ENCODE data around the gene ZNF668. TPM values are rescaled to one million over a fixed set of nuclear protein-coding genes. Genes with fewer than 3 reads are reported as not detected.

ZNF668 gene
- total RNA-seq, 2 experiments from 2014 or later: 16.2 to 18.8 TPM

DNA sequence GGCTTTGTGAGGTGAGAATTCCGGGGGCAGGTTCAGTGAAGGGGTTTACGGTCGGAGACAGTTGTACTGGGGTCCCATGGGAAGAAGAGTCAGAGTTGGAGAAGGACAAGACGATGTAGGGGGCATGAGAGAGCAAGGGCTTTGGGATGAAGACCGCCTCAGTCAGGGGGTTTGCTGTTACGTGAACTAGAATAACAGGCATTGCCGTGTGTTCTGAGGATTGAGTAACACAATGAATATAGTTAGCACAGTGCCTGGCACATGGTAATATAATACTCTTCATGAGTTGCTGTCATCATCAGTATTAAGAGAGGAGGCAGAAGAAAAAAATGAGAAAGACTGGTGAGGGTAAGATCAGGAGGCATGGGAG, 759 bp upstream of the ZNF668 start:
- H3K4me1 Mint-ChIP-seq (ENCODE audit: low read depth): peaks cover 45% of the 10 kb centered on the region
- DNase-seq (no peak), ATAC-seq (no peak)
- peak overlapping the region; percentile 96 for H3K4me3 Mint-ChIP-seq
- H3K27ac Mint-ChIP-seq: peak overlapping the region; percentile 98
- TF ChIP-seq, protein P1, sequence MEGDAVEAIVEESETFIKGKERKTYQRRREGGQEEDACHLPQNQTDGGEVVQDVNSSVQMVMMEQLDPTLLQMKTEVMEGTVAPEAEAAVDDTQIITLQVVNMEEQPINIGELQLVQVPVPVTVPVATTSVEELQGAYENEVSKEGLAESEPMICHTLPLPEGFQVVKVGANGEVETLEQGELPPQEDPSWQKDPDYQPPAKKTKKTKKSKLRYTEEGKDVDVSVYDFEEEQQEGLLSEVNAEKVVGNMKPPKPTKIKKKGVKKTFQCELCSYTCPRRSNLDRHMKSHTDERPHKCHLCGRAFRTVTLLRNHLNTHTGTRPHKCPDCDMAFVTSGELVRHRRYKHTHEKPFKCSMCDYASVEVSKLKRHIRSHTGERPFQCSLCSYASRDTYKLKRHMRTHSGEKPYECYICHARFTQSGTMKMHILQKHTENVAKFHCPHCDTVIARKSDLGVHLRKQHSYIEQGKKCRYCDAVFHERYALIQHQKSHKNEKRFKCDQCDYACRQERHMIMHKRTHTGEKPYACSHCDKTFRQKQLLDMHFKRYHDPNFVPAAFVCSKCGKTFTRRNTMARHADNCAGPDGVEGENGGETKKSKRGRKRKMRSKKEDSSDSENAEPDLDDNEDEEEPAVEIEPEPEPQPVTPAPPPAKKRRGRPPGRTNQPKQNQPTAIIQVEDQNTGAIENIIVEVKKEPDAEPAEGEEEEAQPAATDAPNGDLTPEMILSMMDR (IDR thresholded peaks at IDR 0.05): no peak
- no peaks in the 10 kb centered on the region for H3K9me3 Mint-ChIP-seq
- POLR2A ChIA-PET: interaction anchor here (0.6 to 2.9 kb wide), 19 partner anchors 10 to 125 kb away, joined by 3 to 23 read pairs (median 6); partner anchors contain the start of genes FUS, KAT8, PRSS53 and STX4
- intact Hi-C loops (cut with micrococcal nuclease): loop anchor here (5.0 kb wide), 1 partner anchor 42 kb away; the partner anchor contains the start of gene STX4
- CTCF ChIA-PET: interaction anchor here (0.9 to 2.4 kb wide), 6 partner anchors 20 to 383 kb away, joined by 3 to 15 read pairs (median 6); partner anchors contain the start of genes HSD3B7 and VKORC1
- H3K36me3 Mint-ChIP-seq (ENCODE audit: low read depth): peaks cover 40% of the 10 kb centered on the region
- no peaks in the 10 kb centered on the region for H3K27me3 Mint-ChIP-seq

DNA sequence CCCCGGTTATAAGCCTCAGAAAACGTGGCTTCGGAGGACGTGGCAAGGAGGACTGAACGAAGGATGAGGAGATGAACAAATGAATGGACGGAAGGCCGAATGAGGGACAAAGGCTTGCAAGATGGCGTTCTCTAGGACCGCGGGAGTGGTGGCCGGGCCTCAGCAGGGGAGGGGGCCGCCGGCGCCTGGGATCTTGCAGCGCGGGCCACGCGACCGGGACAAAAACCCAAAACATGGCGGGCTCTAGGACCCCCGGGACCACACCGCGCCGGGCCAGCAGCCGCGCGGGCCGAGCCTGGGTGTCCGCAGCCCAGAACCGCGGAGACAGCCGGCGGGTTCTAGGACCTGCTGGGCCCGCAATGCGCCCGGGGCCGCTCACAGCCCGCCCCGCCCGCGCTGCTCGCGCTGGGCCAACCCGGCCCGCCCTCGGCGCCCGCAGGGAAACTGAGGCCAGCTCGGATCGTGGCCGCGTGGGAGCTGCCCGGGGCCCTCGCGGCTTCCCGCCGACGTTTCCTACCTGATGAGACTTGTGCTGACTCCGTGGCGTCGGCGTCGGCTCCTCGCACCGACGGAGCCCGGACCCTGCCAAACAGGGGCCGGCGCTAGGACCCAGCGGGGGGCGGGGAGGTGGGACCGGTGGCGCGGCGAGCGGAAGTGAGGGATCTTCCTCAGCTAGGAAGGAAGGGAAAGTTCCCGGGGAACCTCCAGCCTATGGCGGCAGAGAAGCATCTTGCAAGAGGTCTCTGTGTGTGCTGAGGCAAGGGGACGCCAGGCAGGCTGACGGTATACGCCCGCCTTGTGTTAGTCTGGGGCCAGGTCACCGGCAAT, 684 bp downstream of the ZNF668 start:
- intact Hi-C loops (cut with micrococcal nuclease): loop anchor here (5.0 kb wide), 1 partner anchor 41 kb away; the partner anchor contains the start of gene STX4
- POLR2A ChIA-PET: interaction anchor here (0.6 to 2.9 kb wide), 30 partner anchors 9 to 205 kb away, joined by 3 to 23 read pairs (median 4); partner anchors contain the start of genes FBXL19, FUS, HSD3B7 and KAT8
- Mint-ChIP-seq H3K27ac (peak overlapping the region; percentile 98), H3K36me3 (ENCODE audit: low read depth) (peaks cover 28% of the 10 kb centered on the region), H3K4me1 (ENCODE audit: low read depth) (peaks cover 39% of the 10 kb centered on the region), H3K9me3 (no peaks in the 10 kb centered on the region), H3K4me3 (peak overlapping the region; percentile 96), H3K27me3 (no peaks in the 10 kb centered on the region)
- peak; percentile 50 for ATAC-seq
- peak; percentile 94 for DNase-seq
- TF ChIP-seq, protein P1 (IDR thresholded peaks at IDR 0.05): no peak
- CTCF ChIA-PET: interaction anchor here (0.8 to 2.4 kb wide), 10 partner anchors 19 to 385 kb away, joined by 3 to 15 read pairs (median 6); partner anchors contain the start of genes HSD3B7 and VKORC1

DNA sequence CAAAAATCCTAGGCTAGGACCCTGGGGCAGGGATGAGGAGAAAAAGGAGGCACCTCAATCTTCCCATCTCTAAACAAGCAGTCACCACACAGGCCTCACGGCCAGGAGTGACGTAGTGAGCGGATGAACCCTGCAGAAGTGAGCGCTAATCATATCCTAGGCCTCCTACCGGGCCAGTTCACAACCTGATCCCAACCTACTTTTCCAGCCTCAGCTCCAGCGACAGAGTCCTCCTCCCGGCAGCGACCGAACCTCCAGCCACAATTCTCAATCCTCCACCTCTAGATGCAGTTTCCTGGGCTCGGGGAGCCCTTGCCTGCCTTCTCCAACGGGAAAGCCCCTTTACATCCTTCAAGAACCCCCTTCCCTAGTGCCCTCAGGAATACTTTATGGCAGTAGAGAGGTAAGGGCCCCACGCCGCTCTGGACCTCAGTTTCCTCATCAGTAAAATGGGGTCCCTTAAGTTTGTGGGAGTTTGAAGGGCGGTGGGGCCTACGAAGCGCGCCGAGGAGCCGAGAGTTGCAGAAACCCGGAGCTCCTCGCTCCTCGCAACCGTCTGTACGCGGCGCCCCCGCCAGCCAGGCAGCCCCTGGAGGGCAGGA, 1.4 kb downstream of the ZNF668 start:
- no peaks in the 10 kb centered on the region for H3K9me3 Mint-ChIP-seq
- TF ChIP-seq, protein P1 (IDR thresholded peaks at IDR 0.05): no peak
- no peak for ATAC-seq

DNA sequence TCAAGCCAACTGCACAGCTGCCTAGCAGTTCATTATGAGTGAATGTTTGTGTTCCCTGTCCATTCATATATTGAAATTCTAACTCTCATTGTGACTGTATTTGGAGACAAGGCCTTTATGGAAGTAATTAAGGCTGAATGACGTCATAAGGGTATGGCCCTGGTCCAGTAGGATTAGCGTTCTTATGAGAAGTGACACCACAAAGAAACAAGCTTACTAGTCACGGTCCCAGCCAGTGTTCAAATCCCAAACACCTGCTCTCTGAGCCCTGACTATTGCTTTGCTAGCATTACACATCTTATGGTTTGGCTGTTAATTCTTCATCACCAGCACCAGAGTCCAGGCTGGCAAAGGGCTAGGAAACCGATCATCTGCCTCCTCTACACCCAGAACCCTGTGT, 2.2 kb downstream of the ZNF668 start:
- H3K9me3 Mint-ChIP-seq: no peaks in the 10 kb centered on the region
- TF ChIP-seq, protein P1 (IDR thresholded peaks at IDR 0.05): no peak
- H3K4me1 Mint-ChIP-seq (ENCODE audit: low read depth): peaks cover 35% of the 10 kb centered on the region
- peaks cover 18% of the 10 kb centered on the region for H3K36me3 Mint-ChIP-seq (ENCODE audit: low read depth)
- H3K27ac Mint-ChIP-seq: peak overlapping the region; percentile 97
- no peaks in the 10 kb centered on the region for H3K27me3 Mint-ChIP-seq
- no peak for DNase-seq
- POLR2A ChIA-PET: interaction anchor here (0.9 to 2.9 kb wide), 6 partner anchors 13 to 203 kb away, joined by 3 to 22 read pairs (median 4); no protein-coding TSS in a partner anchor
- CTCF ChIA-PET: interaction anchor here (0.6 to 2.3 kb wide), 2 partner anchors 70 to 335 kb away, joined by 3 to 6 read pairs; no protein-coding TSS in a partner anchor
- peak overlapping the region; percentile 96 for H3K4me3 Mint-ChIP-seq
- ATAC-seq: no peak
- intact Hi-C loops (cut with micrococcal nuclease): loop anchor here (5.0 kb wide), 1 partner anchor 40 kb away; the partner anchor contains the start of gene STX4

More for the DNA sequence above, 1.4 kb downstream of the ZNF668 start:
- Mint-ChIP-seq H3K27me3 (no peaks in the 10 kb centered on the region), H3K4me1 (ENCODE audit: low read depth) (peaks cover 36% of the 10 kb centered on the region), H3K36me3 (ENCODE audit: low read depth) (peaks cover 21% of the 10 kb centered on the region), H3K4me3 (peak overlapping the region; percentile 96), H3K27ac (peak overlapping the region; percentile 97)
- intact Hi-C loops (cut with micrococcal nuclease): loop anchor here (5.0 kb wide), 1 partner anchor 40 kb away; the partner anchor contains the start of gene STX4
- ChIA-PET POLR2A (interaction anchor here (1.0 to 2.9 kb wide), 11 partner anchors 9 to 204 kb away, joined by 3 to 23 read pairs (median 6); partner anchors contain the start of genes FUS and STX4), CTCF (interaction anchor here (2.3 to 2.4 kb wide), 2 partner anchors 23 to 70 kb away, joined by 6 to 15 read pairs; partner anchors contain the start of gene VKORC1)
- DNase-seq: peak; percentile 61
